ENCODE measurements around the gene CHST6. TPM values are rescaled to one million over a fixed set of nuclear protein-coding genes. Genes with fewer than 3 reads are reported as not detected.
"Not testable (repeated sequence)": the region's sequence is repeated elsewhere in the genome, so short reads cannot be mapped to it uniquely, and the experiment has no call there.

The CHST6 gene
- total RNA-seq = 0.69 TPM

GRCh38 chr16:75495076-75495674 is at the start of gene CHST6:
Gene CHST6, minus strand, starts transcription at chr16:75495441. Its CDS starts 15,613 bp downstream, at chr16:75479828.
- DNase-seq = no peak

DNA sequence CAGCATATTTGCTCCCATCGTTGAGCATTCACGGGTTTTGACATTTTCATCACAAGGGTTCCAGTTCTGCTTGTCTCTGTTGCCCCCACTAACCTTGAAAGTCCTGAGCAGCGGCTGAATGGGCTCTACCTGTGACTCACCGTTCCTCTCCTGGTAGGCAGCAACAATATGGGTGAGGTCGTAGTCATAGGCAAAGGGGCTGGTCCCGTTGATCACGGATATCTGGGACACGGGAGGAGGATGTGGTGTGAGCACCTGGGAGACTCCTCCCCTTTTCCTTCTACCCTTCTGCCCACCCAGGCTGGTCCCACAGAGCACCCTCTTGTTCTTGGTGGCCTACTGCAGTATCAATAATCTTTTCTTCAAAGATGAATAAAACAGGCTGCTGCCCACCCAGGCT is 47.2 kb upstream of the CHST6 start:
- not testable (repeated sequence) for DNase-seq

DNA sequence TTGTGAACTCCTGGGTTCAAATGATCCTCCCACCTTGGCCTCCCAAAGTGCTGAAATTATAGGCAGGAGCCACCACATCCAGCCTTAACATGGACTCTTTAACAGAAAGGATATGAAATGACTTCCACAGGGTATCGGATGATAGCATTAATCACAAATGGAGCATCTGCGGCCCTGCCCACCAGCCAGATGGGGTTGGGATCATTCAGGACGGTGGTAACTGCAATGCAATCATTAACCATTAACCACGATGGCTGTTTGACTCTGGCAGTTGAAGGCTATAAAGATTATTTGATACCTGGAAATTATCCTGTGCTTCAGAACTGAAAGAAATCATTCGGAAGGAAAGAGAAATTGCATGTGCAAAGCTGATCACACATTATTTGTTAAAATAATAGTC is 46.0 kb upstream of the CHST6 start:
- no peak for DNase-seq

- not testable (repeated sequence) for DNase-seq
Observed at GRCh38 chr16:75538882-75539565, 43.8 kb upstream of the CHST6 start.

DNA sequence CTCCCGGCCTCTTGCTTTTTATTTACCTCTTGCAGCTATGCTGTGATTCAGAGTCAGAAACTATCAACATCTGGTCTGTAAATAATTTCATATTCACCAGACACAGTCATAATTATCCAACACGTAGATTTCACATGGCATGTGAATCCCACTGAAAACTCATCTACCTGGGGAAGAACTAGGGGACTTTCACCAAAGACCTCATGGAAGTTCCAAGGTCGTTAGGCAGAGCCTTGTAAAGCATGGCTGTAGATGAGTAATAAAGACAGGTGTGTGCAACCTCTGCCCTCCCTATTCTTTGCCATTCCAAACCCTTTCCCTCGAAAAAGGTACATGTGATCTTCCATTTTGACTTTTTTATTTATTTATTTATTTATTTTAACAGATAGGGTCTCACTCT is 42.5 kb upstream of the CHST6 start:
- no peak for DNase-seq

DNA sequence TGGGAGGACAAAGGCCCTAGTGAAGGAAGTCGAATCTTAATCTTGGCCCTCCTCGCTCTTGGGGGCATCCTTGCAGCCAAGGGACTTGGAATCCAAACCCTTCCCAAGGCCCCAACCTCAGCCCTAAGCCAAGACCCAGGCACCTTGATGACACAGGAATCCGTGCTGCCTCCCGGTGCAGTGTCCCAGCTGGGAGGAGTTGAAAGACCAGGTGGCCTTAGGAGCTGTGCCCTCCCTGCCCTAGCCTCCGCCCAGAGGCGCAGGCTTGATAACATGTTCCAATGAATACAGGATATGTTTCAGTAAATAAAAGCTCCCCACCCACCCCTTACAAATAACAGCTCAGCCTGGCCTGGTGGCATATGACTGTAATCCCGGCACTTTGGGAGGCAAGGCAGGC is 40.7 kb upstream of the CHST6 start, which contains the start of gene CHST5:
TSS of gene CHST5 (minus strand) at position 208 of the 400 bp plus-strand sequence. CDS start 5,724 bp downstream, outside the sequence.
- DNase-seq = no peak

GRCh38 chr16:75535211-75535843 is 40.1 kb upstream of the CHST6 start:
- DNase-seq = no peak

GRCh38 chr16:75534560-75535205 is 39.4 kb upstream of the CHST6 start:
- DNase-seq = no peak

DNA sequence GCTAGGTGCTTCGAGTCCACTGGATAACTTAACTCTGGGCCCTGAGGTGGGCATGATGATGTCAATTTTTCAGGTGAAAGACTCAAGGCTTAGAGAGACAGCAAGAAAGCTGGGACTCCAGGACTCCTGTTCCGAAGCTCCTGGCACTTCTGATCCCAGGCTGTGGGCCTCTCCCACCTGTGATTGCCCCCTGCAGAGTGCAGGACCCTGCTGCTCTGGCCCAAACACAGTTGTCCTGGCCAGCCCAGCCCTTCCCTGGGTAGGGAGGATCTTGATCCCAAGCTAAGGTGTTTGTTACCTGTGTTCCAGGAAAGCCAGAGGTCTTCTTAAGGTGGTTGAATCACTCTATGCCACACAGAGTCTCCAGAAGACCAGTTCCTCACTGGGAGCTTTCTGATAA is 37.5 kb upstream of the CHST6 start:
- no peak for DNase-seq

DNA sequence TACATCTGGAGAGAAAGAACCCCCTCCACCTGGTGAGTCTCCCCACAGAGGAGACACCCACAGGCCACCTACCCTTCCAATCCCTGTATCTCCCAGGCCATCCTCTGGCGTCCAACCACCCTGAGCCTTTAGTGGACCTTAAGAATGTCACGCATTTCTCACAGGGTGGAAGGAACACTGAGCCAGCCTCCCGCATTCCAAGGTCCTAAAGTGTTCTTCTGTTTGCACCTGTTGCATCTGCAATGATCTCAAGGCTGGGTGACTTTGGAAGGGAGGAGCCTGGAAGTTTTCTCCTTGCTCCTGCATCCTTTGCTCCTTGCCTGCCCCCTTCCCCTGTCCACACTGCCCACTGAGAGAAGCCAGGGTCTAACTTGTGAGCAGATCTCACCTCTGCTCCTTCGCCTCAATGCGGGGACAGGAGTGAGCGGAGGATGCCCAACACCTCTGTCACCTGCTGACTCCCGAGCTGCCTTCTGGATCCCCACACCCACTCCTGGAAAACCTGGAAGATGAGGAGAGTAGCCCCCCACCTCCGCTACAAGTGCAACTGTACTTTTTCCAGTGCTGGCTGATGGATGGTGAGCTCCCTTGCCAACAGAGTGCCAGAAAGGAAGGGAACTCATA is 37.0 kb upstream of the CHST6 start:
- no peak for DNase-seq

GRCh38 chr16:75529959-75530358 is 34.7 kb upstream of the CHST6 start:
- no peak for DNase-seq

DNA sequence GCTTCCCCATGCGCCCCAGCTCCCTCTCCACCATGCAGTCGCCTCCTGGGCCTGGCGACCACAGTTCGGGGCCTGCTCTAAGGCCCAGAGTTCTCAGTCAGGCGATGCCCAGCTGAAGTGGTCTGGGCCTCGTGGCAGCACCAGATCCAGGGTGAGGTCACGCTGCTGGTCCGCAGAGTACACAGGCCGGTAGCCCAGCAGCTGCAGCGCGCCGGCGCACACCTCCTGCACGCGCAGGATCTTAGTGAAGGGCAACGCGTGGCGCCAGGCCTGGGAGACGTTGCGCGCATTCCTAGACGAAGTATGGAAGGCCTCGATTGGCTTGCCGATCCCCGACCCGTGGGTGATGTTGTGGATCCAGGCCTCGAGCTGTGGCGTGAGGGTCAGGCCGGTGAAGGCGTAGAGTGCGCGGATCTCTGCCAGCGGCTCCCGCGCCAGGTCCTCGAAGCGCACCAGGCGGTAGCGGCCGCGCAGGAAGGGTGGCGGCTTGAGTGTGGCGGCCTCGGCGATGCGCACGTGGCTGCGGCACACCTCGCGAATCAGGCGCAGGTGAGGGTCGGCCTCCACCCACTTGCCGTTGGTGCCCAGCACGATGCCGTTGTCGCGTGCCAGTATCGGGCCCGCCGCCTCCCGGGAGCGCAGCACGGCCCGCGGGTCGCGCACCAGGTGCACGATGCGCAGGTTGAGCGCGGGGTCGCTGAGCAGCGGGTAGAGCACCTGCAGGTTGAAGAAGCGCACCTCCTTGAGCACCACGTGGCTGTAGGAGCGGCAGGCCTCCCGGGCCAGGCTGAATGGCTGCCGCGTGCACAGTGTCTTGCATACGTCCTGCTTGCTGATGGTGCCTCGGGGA is 34.0 kb upstream of the CHST6 start:
- DNase-seq = no peak

DNA sequence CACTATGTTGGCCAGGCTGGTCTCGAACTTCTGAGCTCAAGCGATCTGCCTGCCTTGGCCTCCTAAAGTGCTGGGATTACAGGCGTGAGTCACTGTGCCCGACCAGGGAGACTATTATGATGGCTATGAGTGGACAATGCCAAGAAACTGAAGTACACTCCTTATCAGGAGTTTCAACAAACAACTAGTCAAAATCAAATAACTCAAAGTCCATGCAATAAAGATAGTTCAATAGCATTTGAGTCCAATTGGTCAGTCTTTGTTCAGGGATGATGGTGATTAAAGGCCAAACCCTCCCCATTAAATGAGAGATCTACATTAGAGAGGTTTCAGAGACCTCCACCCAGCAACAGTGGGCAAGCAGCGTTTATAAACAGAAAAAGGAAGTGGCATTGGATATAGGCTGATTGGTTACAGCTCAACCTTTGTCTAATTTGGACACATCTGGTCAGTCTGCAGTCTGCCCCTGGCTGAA is 32.6 kb upstream of the CHST6 start:
- DNase-seq = no peak

GRCh38 chr16:75526032-75526790 is 31.0 kb upstream of the CHST6 start:
- DNase-seq = no peak

GRCh38 chr16:75519175-75519574 is 23.9 kb upstream of the CHST6 start:
- no peak for DNase-seq

GRCh38 chr16:75516189-75516966 is 21.1 kb upstream of the CHST6 start:
- not testable (repeated sequence) for DNase-seq

DNA sequence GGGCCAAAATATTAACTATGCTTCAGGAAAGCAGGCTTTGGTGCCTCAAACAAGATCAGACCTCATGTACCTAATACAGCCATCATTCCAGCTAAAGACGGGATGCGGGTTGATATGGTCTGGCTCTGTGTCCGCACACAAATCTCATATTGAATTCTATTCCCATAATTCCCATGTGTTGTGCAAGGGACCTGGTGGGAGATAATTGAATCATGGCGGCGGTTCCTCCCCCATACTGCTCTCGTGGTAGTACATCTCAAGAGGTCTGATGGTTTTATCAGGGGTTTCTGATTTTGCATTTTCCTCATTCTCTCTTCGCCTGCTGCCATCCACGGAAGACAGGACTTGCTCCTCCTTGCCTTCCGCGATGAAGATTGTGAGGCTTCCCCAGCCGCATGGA is 19.1 kb upstream of the CHST6 start:
- DNase-seq = no peak

- no peak for DNase-seq
Observed at GRCh38 chr16:75506574-75506973, 11.3 kb upstream of the CHST6 start.

DNA sequence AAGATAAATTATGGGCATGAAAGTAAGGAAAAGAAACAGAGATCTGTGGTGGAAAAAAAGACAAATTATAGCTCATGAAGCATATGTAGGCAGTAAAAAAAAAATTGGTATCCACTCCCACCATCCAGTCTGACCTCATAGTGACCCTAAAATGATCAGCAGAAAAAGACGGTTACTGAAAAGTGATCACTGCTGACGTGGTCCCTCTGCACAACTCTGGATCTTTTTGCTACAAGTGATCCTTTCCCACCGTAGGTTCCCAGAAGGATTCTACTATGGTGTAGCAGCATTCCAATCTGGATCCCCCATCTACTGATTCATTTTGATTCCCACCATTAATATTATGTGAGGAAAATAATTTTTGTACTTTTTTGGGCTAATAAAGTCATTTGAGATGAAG is 10.9 kb upstream of the CHST6 start:
- DNase-seq = no peak

DNA sequence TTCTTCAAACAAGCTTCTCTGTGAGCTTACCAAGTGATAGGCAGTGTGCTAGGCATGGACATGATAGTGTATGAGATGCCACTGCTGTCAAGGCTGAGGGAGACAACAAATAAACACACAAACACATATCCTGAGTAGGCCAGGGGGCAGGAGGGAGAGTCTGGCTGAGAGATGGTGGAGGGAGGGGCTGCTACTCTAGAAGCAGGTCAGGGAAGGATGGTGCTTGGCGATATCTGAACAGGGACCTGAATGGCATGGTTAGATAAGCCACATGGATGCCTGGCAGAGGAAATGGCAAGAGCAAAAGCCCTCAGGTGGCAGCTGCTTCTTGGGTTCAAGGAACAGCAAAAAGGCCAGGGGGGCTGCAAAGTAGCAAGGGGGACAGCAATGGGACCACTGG is 8.6 kb upstream of the CHST6 start:
- no peak for DNase-seq

Measured in skin of body (tissue), 2 donors.